K562 (cell line): ENCODE results near the gene HYPK. TPM values are rescaled to one million over a fixed set of nuclear protein-coding genes. Genes with fewer than 3 reads are reported as not detected.

Experiments
- CEBPZ ChIP-seq: fragments of 150-350 bp; IDR thresholded peaks from 2 replicates; pipeline ENCODE4 v1.6.1; 2014; ENCODE audit warnings: low read depth, mild to moderate bottlenecking, low read length, borderline replicate concordance
- COPS2 ChIP-seq: fragments of 450-650 bp; conservative IDR thresholded peaks from 2 replicates; pipeline ENCODE4 v1.6.1; 2016; ENCODE audit warnings: mild to moderate bottlenecking, moderate library complexity
- ETV1 ChIP-seq: fragments of 450-650 bp; conservative IDR thresholded peaks from 2 replicates; pipeline ENCODE4 v1.6.1; 2016; ENCODE audit warnings: missing genetic modification characterization, control low read depth, low read depth, missing compliant biosample characterization
- L3MBTL2 ChIP-seq: fragments of 450-650 bp; IDR thresholded peaks from 2 replicates; pipeline ENCODE4 v1.6.1; 2016; ENCODE audit warnings: mild to moderate bottlenecking, moderate library complexity
- LCOR ChIP-seq: sonication (generic); formaldehyde crosslinking; IDR thresholded peaks from 2 replicates; pipeline ENCODE4 v1.8.0; 2022; ENCODE audit warnings: mild to moderate bottlenecking, missing genetic modification reagents
- MTF1 ChIP-seq: fragments of 250-450 bp; sonication (Bioruptor Pico); IDR thresholded peaks from 2 replicates; pipeline ENCODE4 v1.9.0; 2021; ENCODE audit warnings: moderate library complexity, mild to moderate bottlenecking, inconsistent platforms, borderline replicate concordance
- MYNN ChIP-seq, 2 experiments: sonication (generic); formaldehyde crosslinking in 1 of 2; IDR thresholded peaks; 2 replicates each; pipeline versions ENCODE4 v1.5.0 to v1.6.1; 2016 to 2020; ENCODE audit warnings: antibody characterized with exemption in 1 of 2, missing genetic modification reagents in 1 of 2
- PHTF2 ChIP-seq: fragments of 250-450 bp; sonication (Bioruptor Pico); IDR thresholded peaks from 2 replicates; pipeline ENCODE4 v1.5.0; 2021; ENCODE audit warnings: mild to moderate bottlenecking
- RAD21 ChIP-seq, 2 experiments: fragments of 250-450 bp in 1 of 2; fragments of 450-650 bp in 1 of 2; sonication (Bioruptor Pico) in 1 of 2; formaldehyde crosslinking in 1 of 2; IDR thresholded peaks in 1 of 2; conservative IDR thresholded peaks in 1 of 2; 2 replicates each; pipeline versions ENCODE4 v1.4.0 to v1.8.0; 2020 to 2022; ENCODE audit warnings: mild to moderate bottlenecking in 2 of 2, moderate library complexity in 1 of 2
- RBM39 ChIP-seq: fragments of 200-400 bp; formaldehyde crosslinking; optimal IDR thresholded peaks from 2 replicates; pipeline ENCODE3; 2018; ENCODE audit warnings: low read depth, low read length
- SMAD2 ChIP-seq: fragments of 150-350 bp; IDR thresholded peaks from 2 replicates; pipeline ENCODE4 v1.6.1; 2014; ENCODE audit warnings: low read depth, mild to moderate bottlenecking, low read length
- ZNF318 ChIP-seq, 2 experiments: fragments of 450-650 bp; IDR thresholded peaks; 2 replicates each; pipeline ENCODE4 v1.6.1; 2016; ENCODE audit warnings: mild to moderate bottlenecking in 2 of 2, borderline replicate concordance in 1 of 2, low read depth in 1 of 2, moderate library complexity in 1 of 2
- ZNF655 ChIP-seq: fragments of 250-450 bp; sonication (Bioruptor Pico); IDR thresholded peaks from 2 replicates; pipeline ENCODE4 v1.5.0; 2021
- polyA plus RNA-seq, 8 experiments: library from polyadenylated mRNA; depleted of rRNA in 4 of 8; stranded (reverse) in 5 of 8; unstranded in 3 of 8; fragments of >200 nt; fragmentation: Nextera tagmentation in 2 of 8; fragmentation: Illumina TruSeq in 1 of 8; extraction: Ambion mirVana in 2 of 8; extraction: Trizol in 1 of 8; gene quantifications; 2 replicates each; pipeline versions ENCODE4 v1.2.1 to v1.2.3, GENCODE V29; 2011 to 2014; ENCODE audit warnings: inconsistent platforms in 1 of 8, missing spikeins in 1 of 8
- total RNA-seq, 7 experiments: library from RNA; depleted of rRNA in 6 of 7; stranded (reverse); fragments of >200 nt in 6 of 7; fragmentation: Illumina TruSeq in 2 of 7; extraction: Trizol in 2 of 7; gene quantifications; 2 replicates each; pipeline versions ENCODE4 v1.2.1 to v1.2.3, GENCODE V29; 2011 to 2021; ENCODE audit warnings: low replicate concordance in 1 of 7

The HYPK gene
- total and polyA plus RNA-seq, 9 of the 15 experiments (the other 6 are each of a cell fraction or from before 2014, with no cell fraction given) = 7.2 to 28.0 (median 21.1) TPM

- TF ChIP-seq CEBPZ = no peak
- no peak for TF ChIP-seq MTF1
- TF ChIP-seq SMAD2 = no peak
- TF ChIP-seq RBM39 = peak; percentile 78
- 0 out of 2 replicates have a peak, but pooled peaks have one; percentile 26 for TF ChIP-seq PHTF2
- peak; percentile 35; the same call in 1 of the 2 replicates for TF ChIP-seq MYNN (IDR thresholded peaks at IDR 0.05)
- TF ChIP-seq MYNN (CRISPR knock-in tag; IDR thresholded peaks at IDR 0.05) = no peak
- no peak for TF ChIP-seq COPS2
- TF ChIP-seq L3MBTL2 = 0 out of 2 replicates have a peak, but pooled peaks have one; percentile 33
- no peak for TF ChIP-seq ZNF318 (IDR thresholded peaks at IDR 0.05; ENCODE audit: borderline replicate concordance in 1 of 2, low read depth in 1 of 2)
- no peak for TF ChIP-seq RAD21 (CRISPR knock-in tag; conservative IDR thresholded peaks at IDR 0.05 in 1 of 2, IDR thresholded peaks at IDR 0.05 in 1 of 2)
- no peak for TF ChIP-seq ZNF655 (CRISPR knock-in tag)
- TF ChIP-seq LCOR (CRISPR knock-in tag) = no peak
- TF ChIP-seq ETV1 (tag) = peak; percentile 57
These were observed at the start of gene HYPK (continued) for GRCh38 chr15:43800286-43801141.
